BJ (cell line): Measurements from ENCODE around the gene TRIP11. TPM values are rescaled to one million over a fixed set of nuclear protein-coding genes. Genes with fewer than 3 reads are reported as not detected.
"Not testable (repeated sequence)": the region's sequence is repeated elsewhere in the genome, so short reads cannot be mapped to it uniquely, and the experiment has no call there.

Experiments used
- CTCF ChIA-PET: fragments of 350-600 bp; formaldehyde crosslinking; extraction: SDS; loops from one replicate; lab custom pipeline; 2021; ENCODE audit warnings: antibody characterized with exemption, inconsistent platforms; lab: Yijun Ruan, JAX
- POLR2A ChIA-PET: fragments of 300-600 bp; sonication (Branson Sonifier 250); formaldehyde crosslinking; extraction: SDS; loops from one replicate; lab custom pipeline; 2021; ENCODE audit warnings: antibody characterized with exemption; lab: Charles Lee
- DNase-seq: peaks from one replicate; pipeline ENCODE4 v3.0.0-alpha.2; 2011; ENCODE audit warnings: low read depth
- H3K27me3 ChIP-seq: 2 replicates; pipeline ENCODE4 v1.6.0; 2011; ENCODE audit warnings: low read length; ENCODE audit not compliant: control insufficient read depth, insufficient read depth
- H3K36me3 ChIP-seq: 2 replicates; pipeline ENCODE4 v1.5.1; 2011; ENCODE audit warnings: low read length; ENCODE audit not compliant: control insufficient read depth, insufficient read depth
- H3K4me3 ChIP-seq: 2 replicates; pipeline ENCODE4 v1.5.1; 2011; ENCODE audit warnings: low read depth, mild to moderate bottlenecking, control low read depth, low read length
- polyA minus RNA-seq: library from RNA; depleted of rRNA, polyadenylated mRNA; stranded (reverse); fragments of >200 nt; gene quantifications from 2 replicates; pipeline ENCODE4 v1.2.3, GENCODE V29; 2011; rRNA and poly(A)+ RNA removed
- polyA plus RNA-seq: library from polyadenylated mRNA; depleted of rRNA; stranded (reverse); fragments of >200 nt; gene quantifications from 2 replicates; pipeline ENCODE4 v1.2.3, GENCODE V29; 2011; rRNA removed
- TF ChIP-seq, protein P1 (sequence below): IDR thresholded peaks from 2 replicates; pipeline ENCODE4 v1.5.1; 2011; ENCODE audit warnings: low read depth, mild to moderate bottlenecking, control low read depth, inconsistent platforms, low read length, moderate library complexity; ENCODE audit not compliant: insufficient read depth

TRIP11 gene
- polyA plus RNA-seq = 14.7 and 20.2 TPM in 2 replicates
- polyA minus RNA-seq = 44.9 and 50.0 TPM in 2 replicates

DNA sequence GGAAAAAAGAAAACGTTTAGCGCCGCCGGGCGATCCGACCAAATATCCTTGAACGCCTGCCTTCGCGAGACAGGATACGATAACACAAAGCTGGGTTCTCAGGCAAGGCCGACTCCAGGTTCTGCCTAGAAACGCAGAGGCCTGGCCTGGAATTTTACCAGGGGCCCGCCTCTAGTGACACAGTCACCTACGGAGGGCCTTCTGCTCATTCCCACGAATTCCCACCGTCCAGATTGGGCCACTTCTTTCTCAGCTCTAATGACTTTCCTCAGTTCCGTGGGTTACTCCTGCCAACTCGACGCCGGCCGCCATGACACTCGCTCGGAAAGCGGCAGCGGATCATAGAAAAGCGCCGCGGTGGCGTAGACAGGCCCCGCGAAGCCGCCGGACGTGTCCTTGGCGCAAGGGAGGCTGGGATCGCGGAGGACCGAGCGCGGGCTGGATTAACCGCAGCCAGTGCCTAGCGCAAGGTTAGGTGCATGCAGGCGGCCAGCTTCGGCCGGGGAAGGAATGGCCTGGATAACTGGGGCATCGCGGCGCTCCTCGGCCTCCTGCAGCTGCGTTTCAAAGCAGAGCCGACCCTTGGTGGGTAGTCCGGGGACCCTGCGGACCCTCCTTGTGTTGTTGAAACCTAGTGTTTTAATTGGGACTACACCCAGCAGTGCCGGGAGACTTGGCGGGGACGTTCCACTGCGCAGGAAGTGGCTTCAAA is at the start of gene TRIP11:
Gene TRIP11, minus strand, starts transcription at position 341 of the 712 bp plus-strand sequence. CDS start 374 bp downstream, outside the sequence.
- DNase-seq = peak; percentile 58
- H3K27me3 ChIP-seq = no peaks in the 10 kb centered on the region
- POLR2A ChIA-PET = interaction anchor here (0.5 to 1.6 kb wide), 4 partner anchors 35 to 1155 kb away, joined by 3 to 13 read pairs (median 6); partner anchors contain the start of gene ATXN3
- no peaks in the 10 kb centered on the region; the same call in 1 of the 2 replicates for H3K36me3 ChIP-seq
- peak within 1 kb of the TSS; percentile 75 for H3K4me3 ChIP-seq
- CTCF ChIA-PET = interaction anchor here (0.6 to 1.5 kb wide), 3 partner anchors 38 to 295 kb away, joined by 3 to 6 read pairs (median 3); partner anchors contain the start of gene ATXN3
- TF ChIP-seq, protein P1, sequence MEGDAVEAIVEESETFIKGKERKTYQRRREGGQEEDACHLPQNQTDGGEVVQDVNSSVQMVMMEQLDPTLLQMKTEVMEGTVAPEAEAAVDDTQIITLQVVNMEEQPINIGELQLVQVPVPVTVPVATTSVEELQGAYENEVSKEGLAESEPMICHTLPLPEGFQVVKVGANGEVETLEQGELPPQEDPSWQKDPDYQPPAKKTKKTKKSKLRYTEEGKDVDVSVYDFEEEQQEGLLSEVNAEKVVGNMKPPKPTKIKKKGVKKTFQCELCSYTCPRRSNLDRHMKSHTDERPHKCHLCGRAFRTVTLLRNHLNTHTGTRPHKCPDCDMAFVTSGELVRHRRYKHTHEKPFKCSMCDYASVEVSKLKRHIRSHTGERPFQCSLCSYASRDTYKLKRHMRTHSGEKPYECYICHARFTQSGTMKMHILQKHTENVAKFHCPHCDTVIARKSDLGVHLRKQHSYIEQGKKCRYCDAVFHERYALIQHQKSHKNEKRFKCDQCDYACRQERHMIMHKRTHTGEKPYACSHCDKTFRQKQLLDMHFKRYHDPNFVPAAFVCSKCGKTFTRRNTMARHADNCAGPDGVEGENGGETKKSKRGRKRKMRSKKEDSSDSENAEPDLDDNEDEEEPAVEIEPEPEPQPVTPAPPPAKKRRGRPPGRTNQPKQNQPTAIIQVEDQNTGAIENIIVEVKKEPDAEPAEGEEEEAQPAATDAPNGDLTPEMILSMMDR = no peak

DNA sequence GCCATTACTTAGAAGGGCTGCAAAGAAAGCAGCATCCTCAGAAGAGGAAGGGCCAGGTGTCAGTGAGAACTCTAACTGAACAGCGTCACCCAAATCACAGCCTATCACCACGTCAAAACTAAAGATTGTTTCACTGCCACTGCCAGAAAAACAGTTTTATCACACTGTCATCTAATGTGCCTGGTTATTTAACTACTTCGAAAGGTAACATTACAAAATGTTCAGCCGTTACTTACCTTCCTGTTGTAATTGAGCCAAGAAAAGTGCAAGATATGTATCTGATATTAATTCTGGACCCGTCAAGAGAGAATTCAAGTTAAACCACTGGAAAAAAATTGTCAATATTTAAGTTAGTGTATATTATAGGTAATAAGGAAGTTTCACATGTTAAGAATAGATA is 48.6 kb upstream of the TRIP11 start:
- ChIA-PET POLR2A (no interaction called here), CTCF (interaction anchor here (0.9 kb wide), 1 partner anchor 21 kb away, joined by 5 read pairs; no protein-coding TSS in a partner anchor)
- TF ChIP-seq, protein P1 = no peak
- H3K27me3 ChIP-seq = no peaks in the 10 kb centered on the region
- no peak for DNase-seq
- no peak overlapping the region for H3K4me3 ChIP-seq
- H3K36me3 ChIP-seq = no peaks in the 10 kb centered on the region; the same call in none of the 2 replicates

DNA sequence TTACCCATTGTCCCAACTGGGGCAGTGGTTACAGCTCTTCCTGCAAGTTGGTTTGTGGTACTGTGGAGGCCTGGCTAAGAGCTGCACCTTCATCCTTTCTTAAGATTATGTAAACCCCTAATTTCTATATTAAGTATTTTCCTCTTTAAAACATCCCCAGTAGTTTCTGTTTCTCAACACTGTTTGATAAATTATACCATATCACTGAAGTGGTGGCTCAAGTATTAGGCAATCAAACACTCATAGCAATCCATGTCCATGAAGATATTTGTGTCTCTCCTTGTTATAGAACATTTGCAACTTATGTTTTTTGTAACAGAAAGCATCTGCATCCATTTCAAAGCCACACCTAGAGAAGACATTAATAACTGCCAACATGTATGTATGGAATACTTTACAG is 34.7 kb upstream of the TRIP11 start:
- POLR2A ChIA-PET = interaction anchor here (0.6 kb wide), 1 partner anchor 34 kb away, joined by 3 read pairs; no protein-coding TSS in a partner anchor
- TF ChIP-seq, protein P1 = no peak
- H3K36me3 ChIP-seq = peaks cover 1% of the 10 kb centered on the region; the same call in 1 of the 2 replicates
- H3K4me3 ChIP-seq = no peak overlapping the region
- H3K27me3 ChIP-seq = no peaks in the 10 kb centered on the region
- DNase-seq = no peak
- CTCF ChIA-PET = interaction anchor here (1.4 kb wide), 2 partner anchors 17 to 19 kb away, joined by 4 read pairs; no protein-coding TSS in a partner anchor

DNA sequence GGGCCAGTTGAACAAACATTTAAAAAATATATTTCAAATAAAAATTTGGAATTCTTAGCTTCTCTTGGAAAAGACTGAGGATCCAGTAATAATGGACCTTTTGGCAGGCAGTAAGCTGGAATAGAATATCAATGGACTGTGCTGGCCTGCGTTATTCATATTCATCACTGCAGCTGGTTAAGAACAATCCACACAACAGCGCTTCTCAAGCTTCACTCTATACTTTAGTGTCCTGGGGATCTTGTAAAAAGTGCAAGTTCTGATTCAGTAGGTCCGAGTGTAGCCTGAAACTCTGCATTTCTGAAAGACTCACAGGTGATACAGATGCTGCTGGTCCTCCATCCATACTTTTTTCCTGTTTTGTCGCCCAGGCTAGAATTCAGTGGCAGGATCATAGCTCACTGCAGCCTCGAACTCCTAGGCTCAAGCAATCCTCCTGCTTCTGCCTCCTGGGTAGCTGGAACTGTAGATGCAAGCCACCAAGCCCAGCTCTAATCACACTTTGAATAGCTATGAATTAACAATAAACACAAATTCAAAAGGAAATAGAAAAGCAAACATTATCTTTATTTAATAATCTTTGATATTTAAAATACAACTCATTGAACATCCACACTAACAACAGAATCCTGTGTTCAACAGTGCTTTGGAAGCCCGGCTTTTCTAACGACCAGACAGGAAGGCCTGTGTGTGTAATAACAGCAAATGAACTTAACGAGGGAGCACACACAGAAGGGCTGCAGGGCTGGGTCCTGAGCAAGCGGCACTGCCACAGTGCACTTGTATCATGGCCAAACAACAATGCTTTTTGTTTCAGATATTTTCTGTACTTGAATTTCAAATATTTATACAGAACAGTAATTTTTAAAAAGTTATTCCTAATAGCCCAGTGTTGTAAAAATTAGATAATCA is 18.4 kb upstream of the TRIP11 start:
- POLR2A ChIA-PET = no interaction called here
- H3K27me3 ChIP-seq = no peaks in the 10 kb centered on the region
- no peak overlapping the region for H3K4me3 ChIP-seq
- no peak for DNase-seq
- TF ChIP-seq, protein P1 = no peak
- H3K36me3 ChIP-seq = no peaks in the 10 kb centered on the region; the same call in 1 of the 2 replicates
- CTCF ChIA-PET = no interaction called here

DNA sequence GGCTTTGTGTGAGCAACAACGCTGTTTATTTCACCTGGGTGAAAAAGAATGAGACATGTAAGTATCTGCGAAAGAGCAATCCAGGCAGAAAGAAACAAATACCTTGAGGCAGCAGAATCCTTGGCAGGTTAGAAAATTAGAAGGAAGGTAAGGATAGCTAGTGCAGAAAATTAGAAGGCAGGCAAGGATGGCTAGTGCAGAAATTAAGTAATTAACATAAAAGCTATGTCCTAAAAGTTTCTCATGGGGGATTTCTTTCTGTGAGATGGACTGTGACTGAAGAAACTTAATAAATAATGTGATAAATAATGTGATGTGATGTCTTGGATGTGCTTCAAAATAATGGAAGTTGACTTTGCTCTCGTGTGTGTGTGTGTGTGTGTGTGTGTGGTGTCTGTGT is 9.9 kb upstream of the TRIP11 start:
- no peaks in the 10 kb centered on the region for H3K27me3 ChIP-seq
- TF ChIP-seq, protein P1 = no peak
- ChIA-PET CTCF (interaction anchor here (0.6 kb wide), 1 partner anchor 782 kb away, joined by 3 read pairs; no protein-coding TSS in a partner anchor), POLR2A (no interaction called here)
- no peak overlapping the region for H3K4me3 ChIP-seq
- no peaks in the 10 kb centered on the region for H3K36me3 ChIP-seq
- no peak for DNase-seq

DNA sequence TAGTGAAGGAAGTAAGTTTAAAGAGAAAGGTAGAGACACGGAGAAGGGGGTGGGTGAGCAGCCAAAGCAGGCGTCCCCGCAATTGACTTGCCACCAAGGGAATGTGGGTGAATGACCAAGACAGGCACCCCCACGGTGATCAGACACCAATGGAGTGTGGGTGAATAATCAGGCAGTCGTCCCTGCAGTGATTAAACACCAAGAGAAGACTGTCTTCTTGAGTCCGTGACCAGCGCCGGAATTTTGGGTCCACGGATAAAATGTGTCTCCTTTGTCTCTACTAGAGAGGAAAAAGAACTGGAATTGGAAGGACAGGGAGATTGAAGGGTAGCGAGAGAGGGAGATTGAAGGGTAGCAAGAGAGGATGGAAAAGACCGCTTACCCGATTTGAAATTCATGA is 9.4 kb upstream of the TRIP11 start:
- POLR2A ChIA-PET, DNase-seq, H3K27me3 ChIP-seq, CTCF ChIA-PET, H3K36me3 ChIP-seq, H3K4me3 ChIP-seq: not testable (repeated sequence)

DNA sequence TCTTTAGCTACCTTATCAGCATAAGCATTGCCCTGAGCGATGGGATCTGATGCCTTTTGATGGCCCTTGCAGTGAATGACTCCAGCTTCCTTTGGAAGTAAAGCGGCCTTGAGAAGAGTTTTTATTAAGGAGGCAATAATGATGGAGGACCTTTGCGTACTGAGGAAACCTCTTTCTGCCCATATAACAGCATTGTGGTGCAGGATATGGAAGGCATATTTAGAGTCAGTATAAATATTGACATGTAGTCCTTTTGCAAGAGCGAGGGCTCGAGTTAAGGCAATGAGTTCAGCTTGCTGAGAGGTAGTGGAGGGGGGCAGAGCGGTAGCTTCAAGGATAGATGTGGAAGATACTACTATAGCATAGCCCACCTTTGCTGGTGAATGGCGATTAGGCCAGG is 6.0 kb upstream of the TRIP11 start:
- H3K36me3 ChIP-seq, H3K27me3 ChIP-seq, POLR2A ChIA-PET, H3K4me3 ChIP-seq, DNase-seq, CTCF ChIA-PET: not testable (repeated sequence)
